ENCODE measurements around the gene TNFRSF18. TPM values are rescaled to one million over a fixed set of nuclear protein-coding genes. Genes with fewer than 3 reads are reported as not detected.

The TNFRSF18 gene
- total and polyA plus RNA-seq, 3 donors from 2014 or later = 0.67 TPM; not detected in 2

GRCh38 chr1:1225913-1226312 is 19.5 kb upstream of the TNFRSF18 start:
- H3K27me3 ChIP-seq = no peaks in the 10 kb centered on the region
- no peak overlapping the region for H3K4me3 ChIP-seq
- peaks cover 15% of the 10 kb centered on the region for H3K4me1 ChIP-seq
- no peak for TF ChIP-seq POLR2A (IDR thresholded peaks at IDR 0.05)
- TF ChIP-seq CTCF (IDR thresholded peaks at IDR 0.05) = no peak
- DNase-seq = no peak
- no peaks in the 10 kb centered on the region for H3K9me3 ChIP-seq
- intact Hi-C loops (cut with DNase I; ENCODE audit: low total_unique reads) = no loop called here
- 88 to 92% methylated on average over 15 to 18 of the region's 18 CpGs for WGBS, 2 donors
- H3K36me3 ChIP-seq (ENCODE audit: low read depth, missing control alignments) = no peaks in the 10 kb centered on the region
- no peak overlapping the region for H3K27ac ChIP-seq

DNA sequence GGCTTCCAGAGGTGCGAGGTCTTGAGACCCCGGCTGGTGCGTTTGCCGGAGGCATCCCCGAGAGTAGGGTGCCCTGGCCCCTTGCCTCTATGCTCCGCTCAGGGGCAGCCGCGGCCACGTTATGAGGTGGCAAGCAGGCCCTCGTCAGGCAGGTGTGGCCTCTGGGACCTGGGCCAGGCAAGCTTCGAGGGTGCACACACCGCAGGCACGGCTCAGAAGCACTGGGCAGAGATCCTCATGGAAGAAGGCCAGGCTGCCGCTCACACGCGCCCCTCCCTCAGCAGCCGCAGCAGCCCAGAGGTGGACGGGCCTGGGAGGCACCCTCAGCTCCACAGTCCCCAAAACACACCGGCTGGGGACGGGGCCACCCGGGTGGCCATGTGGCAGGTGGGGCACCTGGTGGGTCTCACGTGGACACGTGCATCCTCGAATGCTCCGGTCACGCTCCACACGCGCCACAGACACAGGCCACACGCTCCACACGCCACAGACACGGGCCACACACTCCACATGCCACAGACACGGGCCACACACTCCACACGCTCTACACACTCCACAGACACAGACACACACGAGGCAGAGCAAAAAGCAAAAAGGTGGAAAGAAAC is 18.9 kb upstream of the TNFRSF18 start:
- H3K4me1 ChIP-seq = peaks cover 10% of the 10 kb centered on the region
- DNase-seq = no peak
- intact Hi-C loops (cut with DNase I; ENCODE audit: low total_unique reads) = no loop called here
- H3K27me3 ChIP-seq = no peaks in the 10 kb centered on the region
- H3K27ac ChIP-seq = no peak overlapping the region
- no peak for TF ChIP-seq POLR2A (IDR thresholded peaks at IDR 0.05)
- TF ChIP-seq CTCF (IDR thresholded peaks at IDR 0.05) = no peak
- WGBS, 2 donors = 88 to 92% methylated on average over 15 to 33 of the region's 34 CpGs
- no peaks in the 10 kb centered on the region for H3K9me3 ChIP-seq
- no peaks in the 10 kb centered on the region for H3K36me3 ChIP-seq (ENCODE audit: low read depth, missing control alignments)
- H3K4me3 ChIP-seq = no peak overlapping the region

DNA sequence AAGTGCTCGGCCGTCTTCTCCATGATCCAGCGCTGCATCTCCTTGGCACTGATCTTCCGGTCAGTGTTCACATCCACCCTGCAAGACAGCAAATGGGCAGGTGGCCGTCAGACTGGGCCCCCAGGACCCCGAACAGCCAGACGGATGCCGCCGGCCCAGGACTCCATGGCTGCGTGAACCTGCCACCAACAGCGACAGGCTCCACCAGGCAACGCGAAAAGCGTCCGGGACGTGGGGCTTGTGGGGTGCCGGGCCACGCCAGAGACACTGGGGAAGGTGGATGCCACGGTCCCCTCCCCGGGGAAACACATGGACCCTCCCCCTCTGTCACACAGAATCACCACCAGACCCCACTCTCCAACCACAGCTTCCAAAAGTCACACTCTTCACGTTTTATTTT is 17.5 kb upstream of the TNFRSF18 start:
- intact Hi-C loops (cut with DNase I; ENCODE audit: low total_unique reads) = no loop called here
- no peak overlapping the region for H3K27ac ChIP-seq
- WGBS, 2 donors = 96 to 97% methylated on average over 17 to 21 of the region's 21 CpGs
- no peaks in the 10 kb centered on the region for H3K9me3 ChIP-seq
- DNase-seq = no peak
- no peaks in the 10 kb centered on the region for H3K36me3 ChIP-seq (ENCODE audit: low read depth, missing control alignments)
- H3K4me3 ChIP-seq = no peak overlapping the region
- no peaks in the 10 kb centered on the region for H3K27me3 ChIP-seq
- H3K4me1 ChIP-seq = no peaks in the 10 kb centered on the region
- TF ChIP-seq CTCF (IDR thresholded peaks at IDR 0.05) (no peak), POLR2A (IDR thresholded peaks at IDR 0.05) (no peak)

GRCh38 chr1:1223321-1223720 is 16.9 kb upstream of the TNFRSF18 start:
- Histone ChIP-seq H3K27ac (no peak overlapping the region), H3K27me3 (no peaks in the 10 kb centered on the region), H3K4me1 (no peaks in the 10 kb centered on the region), H3K36me3 (ENCODE audit: low read depth, missing control alignments) (no peaks in the 10 kb centered on the region), H3K4me3 (no peak overlapping the region), H3K9me3 (no peaks in the 10 kb centered on the region)
- intact Hi-C loops (cut with DNase I; ENCODE audit: low total_unique reads) = no loop called here
- no peak for TF ChIP-seq CTCF (IDR thresholded peaks at IDR 0.05)
- no peak for TF ChIP-seq POLR2A (IDR thresholded peaks at IDR 0.05)
- 96% methylated on average over 3 to 15 of the region's 15 CpGs for WGBS, 2 donors
- DNase-seq = no peak

DNA sequence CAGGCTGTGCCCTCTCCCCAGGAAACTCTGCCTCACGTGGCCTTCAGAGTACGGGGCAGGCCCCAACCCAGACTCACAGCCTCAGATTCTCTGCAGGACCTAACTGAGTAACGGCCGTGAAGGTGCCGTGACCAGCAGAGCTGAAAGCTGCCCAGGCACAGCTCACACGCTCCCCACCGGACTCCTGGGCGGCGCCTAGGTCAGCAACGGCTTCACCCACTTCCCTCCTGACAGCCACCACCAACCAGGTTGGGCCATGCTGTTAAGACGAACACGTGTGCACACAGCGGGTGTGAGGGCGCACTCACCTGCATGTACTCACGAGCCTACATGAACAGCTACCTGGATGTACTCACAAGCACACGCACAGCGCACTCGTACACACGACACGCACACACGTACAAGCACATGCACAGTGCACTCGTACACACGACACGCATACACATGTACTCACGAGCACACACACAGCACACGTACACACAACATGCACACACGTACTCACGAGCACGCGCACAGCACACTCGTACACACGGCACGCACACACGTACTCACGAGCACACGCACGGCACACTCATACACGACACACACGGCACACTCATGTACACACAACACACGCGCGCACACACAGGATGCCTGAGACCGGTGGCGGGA is 16.3 kb upstream of the TNFRSF18 start:
- Histone ChIP-seq H3K4me3 (no peak overlapping the region), H3K27me3 (no peaks in the 10 kb centered on the region), H3K27ac (no peak overlapping the region), H3K36me3 (ENCODE audit: low read depth, missing control alignments) (no peaks in the 10 kb centered on the region), H3K4me1 (no peaks in the 10 kb centered on the region), H3K9me3 (no peaks in the 10 kb centered on the region)
- no peak for TF ChIP-seq CTCF (IDR thresholded peaks at IDR 0.05)
- no peak for TF ChIP-seq POLR2A (IDR thresholded peaks at IDR 0.05)
- intact Hi-C loops (cut with DNase I; ENCODE audit: low total_unique reads) = no loop called here
- 94 to 96% methylated on average over 34 to 44 of the region's 44 CpGs for whole genome bisulfite sequencing, 2 donors
- DNase-seq = no peak

Data from testis (tissue), 3 donors.